Body of pancreas (tissue), 4 donors: Measurements from ENCODE around the gene EML6. TPM values are rescaled to one million over a fixed set of nuclear protein-coding genes. Genes with fewer than 3 reads are reported as not detected.

Experiments
- ATAC-seq: fragments of 150-250 bp; one replicate; pipeline ENCODE4 v1.9.1; 2016
- DNase-seq, 4 donors: peaks; one replicate each; pipeline ENCODE4 v3.0.0-alpha.2; 2019
- H3K27ac ChIP-seq, 4 donors: fragments of 200-600 bp; sonication (generic); 1 replicate in 3 of 4; 2 replicates in 1 of 4; pipeline versions ENCODE4 v1.5.1 to v1.6.1; 2016 to 2019; ENCODE audit warnings: mild to moderate bottlenecking in 1 of 4, mixed read lengths in 1 of 4, moderate library complexity in 1 of 4
- H3K27me3 ChIP-seq, 2 donors: fragments of 200-600 bp; sonication (generic); one replicate each; pipeline ENCODE4 v1.6.0; 2016; ENCODE audit warnings: mild to moderate bottlenecking in 1 of 2
- H3K36me3 ChIP-seq, 2 donors: fragments of 200-600 bp; sonication (generic); replicated peaks in 1 of 2; 2 replicates each; pipeline ENCODE4 v1.5.1; 2016; ENCODE audit warnings: low read depth in 2 of 2; ENCODE audit not compliant: insufficient read depth in 1 of 2
- H3K4me1 ChIP-seq: fragments of 200-600 bp; sonication (generic); one replicate; pipeline ENCODE4 v1.6.0; 2016
- H3K4me3 ChIP-seq, 2 donors: fragments of 200-600 bp; sonication (generic); 1 replicate in 1 of 2; 2 replicates in 1 of 2; pipeline ENCODE4 v1.5.1; 2016 to 2019
- H3K9me3 ChIP-seq, 3 donors: fragments of 200-600 bp; sonication (generic); 1 replicate in 2 of 3; 2 replicates in 1 of 3; pipeline ENCODE4 v1.5.1; 2016
- CTCF ChIP-seq, 7 experiments: fragments of 450-650 bp in 4 of 7; fragments of 200-600 bp in 3 of 7; sonication (generic) in 3 of 7; IDR thresholded peaks; one replicate each; pipeline ENCODE4 v1.5.1; 2016 to 2019; ENCODE audit warnings: antibody characterized with exemption in 7 of 7
- POLR2A ChIP-seq, 3 donors: fragments of 450-650 bp; IDR thresholded peaks; one replicate each; pipeline ENCODE4 v1.6.1; 2016; ENCODE audit warnings: antibody characterized with exemption in 3 of 3, mild to moderate bottlenecking in 2 of 3
- WGBS, 2 donors: methylation state at CpG; one replicate each; pipeline ENCODE4 v1.1.5; 2017; 5-methylcytosine and 5-hydroxymethylcytosine counted together
- intact Hi-C: fragments of 100-400 bp; cut with DNase I; formaldehyde crosslinking; loops from one replicate; pipeline ENCODE4 v1.15.1; 2023
- total RNA-seq, 2 donors: library from RNA; depleted of rRNA; stranded (reverse); fragments of >200 nt; gene quantifications; one replicate each; pipeline ENCODE4 v1.1.0, GENCODE V29; 2016

Gene EML6
- total RNA-seq, 2 donors from 2014 or later, result 2.3 to 2.6 TPM

GRCh38 chr2:54677476-54678265 is 45.8 kb upstream of the EML6 start:
- WGBS, 2 donors, result 88 to 97% methylated on average over 6 of the region's 6 CpGs
- no peaks in the 10 kb centered on the region for H3K36me3 ChIP-seq
- H3K27ac ChIP-seq, result no peak overlapping the region
- peaks cover 34% of the 10 kb centered on the region for H3K4me1 ChIP-seq
- H3K9me3 ChIP-seq, result no peaks in the 10 kb centered on the region
- H3K27me3 ChIP-seq, result no peaks in the 10 kb centered on the region
- no peak for ATAC-seq
- no peak overlapping the region for H3K4me3 ChIP-seq
- DNase-seq, result no peak
- intact Hi-C loops, result no loop called here
- TF ChIP-seq POLR2A (IDR thresholded peaks at IDR 0.05), result no peak
- no peak for TF ChIP-seq CTCF (IDR thresholded peaks at IDR 0.05)

- no peak for TF ChIP-seq POLR2A (IDR thresholded peaks at IDR 0.05)
- WGBS, 2 donors, result 80 to 90% methylated on average over 3 of the region's 3 CpGs
Observed at GRCh38 chr2:54678719-54679118, 44.7 kb upstream of the EML6 start.

GRCh38 chr2:54680397-54681041 is 42.9 kb upstream of the EML6 start:
- intact Hi-C loops, result no loop called here
- 67 to 69% methylated on average over 3 to 6 of the region's 6 CpGs for WGBS, 2 donors

More at GRCh38 chr2:54678719-54679118, 44.7 kb upstream of the EML6 start:
- Histone ChIP-seq H3K4me1 (peaks cover 24% of the 10 kb centered on the region), H3K36me3 (no peaks in the 10 kb centered on the region), H3K27me3 (no peaks in the 10 kb centered on the region), H3K27ac (no peak overlapping the region), H3K4me3 (no peak overlapping the region), H3K9me3 (no peaks in the 10 kb centered on the region)
- intact Hi-C loops, result no loop called here
- ATAC-seq (no peak), DNase-seq (no peak)

GRCh38 chr2:54681416-54681815 is 42.0 kb upstream of the EML6 start:
- Histone ChIP-seq H3K9me3 (no peaks in the 10 kb centered on the region), H3K27ac (no peak overlapping the region), H3K27me3 (no peaks in the 10 kb centered on the region), H3K4me3 (no peak overlapping the region), H3K4me1 (no peaks in the 10 kb centered on the region), H3K36me3 (no peaks in the 10 kb centered on the region)
- 71 to 77% methylated on average over 6 of the region's 6 CpGs for WGBS, 2 donors
- no peak for DNase-seq
- intact Hi-C loops, result no loop called here
- TF ChIP-seq CTCF (IDR thresholded peaks at IDR 0.05) (no peak), POLR2A (IDR thresholded peaks at IDR 0.05) (no peak)
- ATAC-seq, result no peak

More at GRCh38 chr2:54680397-54681041, 42.9 kb upstream of the EML6 start:
- ATAC-seq (no peak), DNase-seq (no peak)
- Histone ChIP-seq H3K4me3 (no peak overlapping the region), H3K27ac (no peak overlapping the region), H3K9me3 (no peaks in the 10 kb centered on the region), H3K4me1 (peaks cover 7% of the 10 kb centered on the region), H3K27me3 (no peaks in the 10 kb centered on the region), H3K36me3 (no peaks in the 10 kb centered on the region)
- TF ChIP-seq POLR2A (IDR thresholded peaks at IDR 0.05) (no peak), CTCF (IDR thresholded peaks at IDR 0.05) (no peak)

GRCh38 chr2:54683596-54683995 is 39.9 kb upstream of the EML6 start:
- no peaks in the 10 kb centered on the region for H3K36me3 ChIP-seq
- no peak overlapping the region for H3K27ac ChIP-seq
- ATAC-seq (no peak), DNase-seq (no peak)
- H3K27me3 ChIP-seq, result no peaks in the 10 kb centered on the region
- H3K4me1 ChIP-seq, result no peaks in the 10 kb centered on the region
- WGBS, 2 donors, result 84 to 87% methylated on average over 2 of the region's 2 CpGs
- H3K9me3 ChIP-seq, result no peaks in the 10 kb centered on the region
- intact Hi-C loops, result no loop called here
- TF ChIP-seq POLR2A (IDR thresholded peaks at IDR 0.05) (no peak), CTCF (IDR thresholded peaks at IDR 0.05) (no peak)
- H3K4me3 ChIP-seq, result no peak overlapping the region
